AG04450 (cell line): ENCODE results near the gene IMP3. TPM values are rescaled to one million over a fixed set of nuclear protein-coding genes. Genes with fewer than 3 reads are reported as not detected.
"Not testable (repeated sequence)": the region's sequence is repeated elsewhere in the genome, so short reads cannot be mapped to it uniquely, and the experiment has no call there.

Source experiments
- CTCF ChIA-PET: fragments of 300-600, 350-600 bp; formaldehyde crosslinking; extraction: SDS; loops from one replicate; lab custom pipeline; 2022; ENCODE audit warnings: antibody characterized with exemption, inconsistent platforms; lab: Charles Lee
- POLR2A ChIA-PET: fragments of 350-600 bp; formaldehyde crosslinking; extraction: SDS; loops from one replicate; lab custom pipeline; 2021; ENCODE audit warnings: antibody characterized with exemption, inconsistent platforms; lab: Yijun Ruan, JAX
- DNase-seq: peaks from one replicate; pipeline ENCODE4 v3.0.0-alpha.2; 2011; ENCODE audit warnings: low read depth, low spot score
- H3K27ac ChIP-seq: one replicate; pipeline ENCODE4 v1.5.1; 2012; ENCODE audit warnings: low read depth, low read length, control low read depth
- H3K27me3 ChIP-seq: one replicate; pipeline ENCODE4 v1.6.0; 2012; ENCODE audit warnings: low read length; ENCODE audit not compliant: control insufficient read depth, insufficient read depth
- H3K4me3 ChIP-seq: 2 replicates; pipeline ENCODE4 v1.5.1; 2011; ENCODE audit warnings: mild to moderate bottlenecking, low read depth, low read length, control low read depth
- H3K9me3 ChIP-seq: 2 replicates; pipeline ENCODE4 v1.5.1; 2012; ENCODE audit warnings: low read length; ENCODE audit not compliant: control insufficient read depth, insufficient read depth
- CTCF ChIP-seq: IDR thresholded peaks from 2 replicates; pipeline ENCODE4 v1.5.1; 2011; ENCODE audit warnings: low read depth, low read length, control low read depth, inconsistent platforms
- polyA plus RNA-seq: library from polyadenylated mRNA; depleted of rRNA; stranded (reverse); fragments of >200 nt; gene quantifications from 2 replicates; pipeline ENCODE4 v1.2.3, GENCODE V29; 2011

IMP3 gene
- polyA plus RNA-seq, 1 experiment: 42.3 TPM

GRCh38 chr15:75682181-75683135, 42.4 kb upstream of the IMP3 start:
- Histone ChIP-seq H3K27ac (no peak overlapping the region), H3K9me3 (no peaks in the 10 kb centered on the region), H3K4me3 (no peak overlapping the region), H3K27me3 (no peaks in the 10 kb centered on the region)
- POLR2A ChIA-PET: interaction anchor here (1.2 kb wide), 1 partner anchor 31 kb away, joined by 3 read pairs; no protein-coding TSS in a partner anchor
- DNase-seq: no peak
- CTCF ChIA-PET: interaction anchor here (0.6 to 1.6 kb wide), 4 partner anchors 35 to 283 kb away, joined by 4 to 9 read pairs (median 5); partner anchors contain the start of gene SNX33
- TF ChIP-seq CTCF: no peak

GRCh38 chr15:75680007-75680789, 40.2 kb upstream of the IMP3 start:
- CTCF ChIA-PET: interaction anchor here (0.7 to 1.7 kb wide), 3 partner anchors 9 to 122 kb away, joined by 3 to 5 read pairs (median 4); no protein-coding TSS in a partner anchor
- no peak overlapping the region for H3K4me3 ChIP-seq
- POLR2A ChIA-PET: no interaction called here
- no peaks in the 10 kb centered on the region for H3K9me3 ChIP-seq
- H3K27me3 ChIP-seq: no peaks in the 10 kb centered on the region
- TF ChIP-seq CTCF: no peak
- no peak overlapping the region for H3K27ac ChIP-seq
- no peak for DNase-seq

GRCh38 chr15:75678324-75678690, 38.3 kb upstream of the IMP3 start:
- CTCF ChIA-PET: interaction anchor here (1.1 kb wide), 1 partner anchor 40 kb away, joined by 5 read pairs; no protein-coding TSS in a partner anchor
- H3K4me3 ChIP-seq, H3K27me3 ChIP-seq, H3K9me3 ChIP-seq, H3K27ac ChIP-seq, DNase-seq: not testable (repeated sequence)
- POLR2A ChIA-PET: interaction anchor here (0.6 kb wide), 1 partner anchor 143 kb away, joined by 6 read pairs; no protein-coding TSS in a partner anchor

GRCh38 chr15:75677465-75678323, 37.7 kb upstream of the IMP3 start:
- H3K4me3 ChIP-seq: no peak overlapping the region
- POLR2A ChIA-PET: no interaction called here
- H3K27me3 ChIP-seq: no peaks in the 10 kb centered on the region
- no peak for DNase-seq
- CTCF ChIA-PET: interaction anchor here (1.1 kb wide), 1 partner anchor 39 kb away, joined by 5 read pairs; no protein-coding TSS in a partner anchor
- H3K9me3 ChIP-seq: no peaks in the 10 kb centered on the region; the same call in 1 of the 2 replicates
- no peak overlapping the region for H3K27ac ChIP-seq
- TF ChIP-seq CTCF: no peak
